ENCODE results near the gene RBP3.
A peak's percentile ranks its signal among the peaks of the same experiment; 100 is the strongest.
"Not testable (repeated sequence)": the region's sequence is repeated elsewhere in the genome, so short reads cannot be mapped to it uniquely, and the experiment has no call there.

Gene RBP3

GRCh38 chr10:47374611-47375536 is 26.7 kb downstream of the RBP3 start:
- no peak for DNase-seq (ENCODE audit: low read depth)

GRCh38 chr10:47376522-47377220 is 28.5 kb downstream of the RBP3 start:
- no peak for DNase-seq (ENCODE audit: low read depth)

GRCh38 chr10:47378183-47378510 is 30.0 kb downstream of the RBP3 start:
- DNase-seq (ENCODE audit: low read depth) = no peak

GRCh38 chr10:47378606-47379444 is 30.7 kb downstream of the RBP3 start:
- no peak for DNase-seq (ENCODE audit: low read depth)

- no peak for DNase-seq (ENCODE audit: low read depth)
Observed at GRCh38 chr10:47379445-47379785, 31.3 kb downstream of the RBP3 start.

GRCh38 chr10:47379901-47380300 is 31.7 kb downstream of the RBP3 start:
- no peak for DNase-seq (ENCODE audit: low read depth)

- DNase-seq (ENCODE audit: low read depth) = no peak
Observed at GRCh38 chr10:47380341-47381102, 32.4 kb downstream of the RBP3 start.

- DNase-seq (ENCODE audit: low read depth) = no peak
Observed at GRCh38 chr10:47381103-47381395, 32.9 kb downstream of the RBP3 start.

GRCh38 chr10:47381427-47382379 is 33.5 kb downstream of the RBP3 start:
- DNase-seq (ENCODE audit: low read depth) = no peak

GRCh38 chr10:47383261-47384147 is 35.3 kb downstream of the RBP3 start:
- no peak for DNase-seq (ENCODE audit: low read depth)

GRCh38 chr10:47384148-47384921 is 36.2 kb downstream of the RBP3 start, which contains the start of gene ZNF488:
Gene ZNF488, minus strand, starts transcription at chr10:47384293. Its CDS starts 15,464 bp downstream, at chr10:47368829.
- peak; percentile 58 for DNase-seq (ENCODE audit: low read depth)

- not testable (repeated sequence) for DNase-seq (ENCODE audit: low read depth)
Observed at GRCh38 chr10:47386104-47386503, 37.9 kb downstream of the RBP3 start.

- no peak for DNase-seq (ENCODE audit: low read depth)
Observed at GRCh38 chr10:47388879-47389278, 40.7 kb downstream of the RBP3 start.

GRCh38 chr10:47389619-47390018 is 41.5 kb downstream of the RBP3 start:
- no peak for DNase-seq (ENCODE audit: low read depth)

GRCh38 chr10:47396311-47396717 is 48.2 kb downstream of the RBP3 start:
- no peak for DNase-seq (ENCODE audit: low read depth)

- DNase-seq (ENCODE audit: low read depth) = no peak
Observed at GRCh38 chr10:47397256-47397655, 49.1 kb downstream of the RBP3 start.

- DNase-seq (ENCODE audit: low read depth) = no peak
Observed at GRCh38 chr10:47400251-47400650, 52.1 kb downstream of the RBP3 start.

- DNase-seq (ENCODE audit: low read depth) = no peak
Observed at GRCh38 chr10:47400786-47401185, 52.6 kb downstream of the RBP3 start.

- no peak for DNase-seq (ENCODE audit: low read depth)
Observed at GRCh38 chr10:47401210-47401609, 53.0 kb downstream of the RBP3 start.

Data from activated T-helper 1 cell treated with Interleukin-2 at 50 U/mL for 16 hours (primary cell).